ENCODE measurements around the gene CCDC127. TPM values are rescaled to one million over a fixed set of nuclear protein-coding genes. Genes with fewer than 3 reads are reported as not detected.
A peak's percentile ranks its signal among the peaks of the same experiment; 100 is the strongest.

Gene CCDC127
- total RNA-seq, 1 donor = 4.3 TPM

DNA sequence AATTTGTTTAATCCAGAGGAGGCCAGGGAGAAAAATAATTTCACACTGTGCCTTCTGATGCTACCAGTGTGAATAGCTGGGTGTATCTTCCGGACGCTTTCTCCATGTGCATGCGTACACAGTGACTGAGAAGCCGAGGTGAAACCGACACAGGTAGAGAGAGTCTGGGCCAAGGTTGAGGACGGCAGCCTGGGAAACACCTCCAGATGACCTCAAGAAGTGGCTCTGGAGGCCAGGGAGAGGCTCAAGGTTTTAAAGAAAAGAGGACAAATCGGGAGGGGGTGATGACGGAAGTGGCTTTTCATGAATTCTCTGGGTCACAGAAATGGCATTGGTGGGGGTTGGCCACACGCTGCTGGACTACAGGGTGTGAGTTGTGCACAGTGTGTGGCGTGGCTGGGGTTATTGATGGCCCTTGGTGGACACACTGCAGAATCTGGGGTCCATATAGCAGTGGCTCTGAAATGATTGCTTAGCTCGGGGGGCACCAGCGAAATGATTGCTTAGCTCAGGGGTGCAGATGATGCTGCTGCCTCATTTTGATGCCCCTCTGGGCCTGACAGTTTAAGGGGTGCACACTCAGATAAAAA lies 60.7 kb downstream of the CCDC127 start:
- no peak for DNase-seq (ENCODE audit: low read depth)
- H3K4me3 ChIP-seq (ENCODE audit: low read depth, low read length) = no peak overlapping the region
- TF ChIP-seq CTCF (IDR thresholded peaks at IDR 0.05; ENCODE audit: insufficient read depth, low read depth, low read length) = no peak

GRCh38 chr5:156411-157072 lies 61.4 kb downstream of the CCDC127 start:
- H3K4me3 ChIP-seq (ENCODE audit: low read depth, low read length) = no peak overlapping the region
- no peak for TF ChIP-seq CTCF (IDR thresholded peaks at IDR 0.05; ENCODE audit: insufficient read depth, low read depth, low read length)
- DNase-seq (ENCODE audit: low read depth) = no peak

DNA sequence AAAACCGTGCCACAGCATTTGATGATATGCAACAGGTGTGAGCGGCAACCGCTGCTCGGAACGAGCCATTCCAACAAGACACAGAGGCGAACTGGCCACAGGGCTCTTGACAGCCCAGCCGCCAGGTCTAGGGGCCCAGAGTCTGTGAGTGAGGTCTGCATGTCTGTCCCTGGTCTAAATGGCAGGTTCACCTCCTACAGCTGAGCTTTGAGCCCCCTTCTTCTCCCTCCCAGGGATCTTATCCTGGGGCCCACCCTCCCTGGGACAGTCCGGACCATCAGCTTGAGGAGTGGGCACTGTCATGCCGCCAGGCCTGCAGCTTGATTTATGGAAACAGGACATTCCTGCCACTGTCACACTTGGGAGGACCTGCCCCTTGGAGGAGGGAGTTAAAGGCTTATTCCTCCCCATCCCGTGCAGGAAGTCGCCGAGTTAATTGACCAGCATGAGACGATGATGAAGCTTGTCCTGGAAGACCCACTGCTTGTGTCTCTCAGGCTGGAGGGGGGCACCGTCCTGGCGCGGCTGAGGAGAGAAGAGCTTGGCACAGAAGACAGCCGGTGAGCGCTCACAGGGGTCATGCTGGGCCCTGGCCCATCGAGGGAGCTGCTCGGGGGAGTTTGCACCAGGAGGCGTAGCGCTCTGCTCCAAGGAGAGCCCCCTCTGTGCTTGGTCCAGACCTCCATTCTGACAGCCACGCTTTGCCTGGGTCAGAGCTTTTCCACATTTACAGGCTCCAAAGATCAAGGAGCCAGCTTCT lies 62.1 kb downstream of the CCDC127 start:
- no peak for TF ChIP-seq CTCF (IDR thresholded peaks at IDR 0.05; ENCODE audit: insufficient read depth, low read depth, low read length)
- H3K4me3 ChIP-seq (ENCODE audit: low read depth, low read length) = no peak overlapping the region
- no peak for DNase-seq (ENCODE audit: low read depth)

- no peak for TF ChIP-seq CTCF (IDR thresholded peaks at IDR 0.05; ENCODE audit: insufficient read depth, low read depth, low read length)
- DNase-seq (ENCODE audit: low read depth) = no peak
- H3K4me3 ChIP-seq (ENCODE audit: low read depth, low read length) = no peak overlapping the region
Measured at GRCh38 chr5:154826-155225, 63.1 kb downstream of the CCDC127 start.

- no peak for DNase-seq (ENCODE audit: low read depth)
- no peak overlapping the region for H3K4me3 ChIP-seq (ENCODE audit: low read depth, low read length)
- TF ChIP-seq CTCF (IDR thresholded peaks at IDR 0.05; ENCODE audit: insufficient read depth, low read depth, low read length) = no peak
Measured at GRCh38 chr5:154236-154635, 63.7 kb downstream of the CCDC127 start.

DNA sequence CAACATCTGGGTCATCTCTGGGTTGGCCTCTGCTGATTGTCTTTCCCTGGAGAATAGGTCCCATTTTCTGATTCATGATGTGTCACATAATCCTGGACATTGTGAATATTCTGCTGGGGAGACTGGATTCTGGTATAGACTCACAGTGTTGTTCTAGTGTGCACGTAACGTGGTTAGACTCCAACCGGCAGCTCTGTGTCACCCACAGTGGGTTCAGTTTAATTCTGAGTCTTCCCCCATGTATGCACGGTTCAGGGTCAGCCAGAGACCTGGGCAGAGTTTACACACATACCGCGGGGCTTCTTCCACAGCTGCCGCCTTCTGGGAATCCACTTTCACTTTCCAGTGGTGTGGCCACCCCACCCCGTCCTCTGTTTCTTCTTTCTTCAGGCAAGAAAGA lies 64.7 kb downstream of the CCDC127 start:
- H3K4me3 ChIP-seq (ENCODE audit: low read depth, low read length) = no peak overlapping the region

More for the DNA sequence above, 64.7 kb downstream of the CCDC127 start:
- peak; percentile 12 for DNase-seq (ENCODE audit: low read depth)
- TF ChIP-seq CTCF (IDR thresholded peaks at IDR 0.05; ENCODE audit: insufficient read depth, low read depth, low read length) = no peak

Data from fibroblast of villous mesenchyme (primary cell).